DMS 273 treated with DMSO at 0.1 percent for 48 hours (cell line): Measurements from ENCODE around the gene TUBGCP3.
"Not testable (repeated sequence)": the region's sequence is repeated elsewhere in the genome, so short reads cannot be mapped to it uniquely, and the experiment has no call there.

Experiments used
- DNase-seq: peaks from one replicate; lab custom pipeline; 2025; lab: John Stamatoyannopoulos, UW

TUBGCP3 gene

DNA sequence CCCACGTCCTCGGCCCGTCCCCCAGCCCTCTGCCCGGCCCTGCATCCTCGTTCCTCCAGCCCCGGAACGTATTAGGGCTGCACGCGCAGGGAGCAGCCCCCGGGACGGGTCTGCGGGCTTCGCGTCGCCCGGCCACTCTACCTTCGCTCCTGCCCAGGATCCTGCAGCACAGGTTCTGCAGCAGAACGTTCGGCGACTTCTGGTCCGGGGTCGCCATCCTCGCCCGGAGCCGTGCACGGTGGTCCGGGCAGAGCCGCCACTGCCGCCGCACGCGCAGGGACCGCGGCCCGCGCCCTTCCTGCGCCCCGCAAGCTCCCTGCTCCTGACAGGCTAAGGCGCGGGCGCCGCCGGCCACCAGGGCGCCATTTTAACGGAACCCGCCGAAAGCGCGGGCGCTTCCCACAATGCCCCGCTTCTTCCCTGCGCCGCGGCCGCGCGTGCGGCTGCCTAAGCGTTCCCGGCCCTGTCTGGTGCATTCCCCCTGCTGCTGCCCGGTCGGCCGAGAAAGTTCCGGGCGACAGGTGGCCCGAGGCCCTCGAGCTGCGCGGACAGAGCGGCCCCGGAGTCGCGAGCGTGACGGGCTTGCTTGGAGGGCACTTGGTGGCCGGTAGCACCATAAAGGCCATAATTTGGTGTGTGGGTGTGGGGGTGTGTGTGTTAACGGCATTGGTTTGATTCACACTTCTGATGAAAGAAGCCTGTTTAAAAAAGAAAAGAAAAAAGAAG, at the start of gene TUBGCP3:
Gene TUBGCP3 (minus strand): TSS at position 390 of the 726 bp plus-strand sequence. CDS start 173 bp downstream, at position 217.
- DNase-seq = peak; percentile 52

DNA sequence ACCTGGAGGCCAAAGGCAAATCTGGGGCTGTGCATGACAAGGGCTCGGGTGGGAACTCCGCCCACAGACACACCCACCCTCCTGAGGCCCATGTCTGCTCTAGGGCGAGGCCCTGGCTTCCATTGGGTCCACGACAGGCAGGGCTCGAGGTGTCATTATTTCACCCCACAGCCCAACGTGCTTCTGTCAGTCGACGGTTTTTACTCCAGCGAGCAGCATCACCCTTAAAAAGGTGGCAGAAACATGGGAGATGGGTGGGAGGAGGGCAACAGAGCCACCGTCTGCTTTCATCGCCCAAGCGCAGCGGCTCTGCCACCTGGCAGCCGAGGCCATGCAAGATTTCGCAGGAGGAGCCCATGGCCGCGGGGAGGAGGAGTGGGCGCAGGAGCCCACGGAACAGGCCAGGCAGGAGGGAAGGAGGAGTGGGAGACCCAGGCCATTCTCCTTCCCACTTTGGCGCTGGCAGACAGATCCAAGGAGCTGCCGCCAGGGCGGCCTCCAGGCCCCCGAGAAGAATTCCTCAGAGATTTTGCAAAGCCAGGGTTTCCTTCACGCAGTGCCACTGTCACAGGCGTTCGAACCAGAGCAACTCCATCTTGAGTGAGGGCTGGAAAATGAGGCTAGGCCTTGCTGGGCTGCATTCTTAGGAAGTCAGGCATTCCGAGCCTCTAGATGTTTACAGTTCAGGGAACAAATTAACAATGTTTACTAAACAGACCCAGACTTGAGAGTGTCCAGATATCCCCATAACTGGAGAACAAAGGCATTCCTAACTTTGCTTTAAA, 49.3 kb upstream of the TUBGCP3 start:
- no peak for DNase-seq

DNA sequence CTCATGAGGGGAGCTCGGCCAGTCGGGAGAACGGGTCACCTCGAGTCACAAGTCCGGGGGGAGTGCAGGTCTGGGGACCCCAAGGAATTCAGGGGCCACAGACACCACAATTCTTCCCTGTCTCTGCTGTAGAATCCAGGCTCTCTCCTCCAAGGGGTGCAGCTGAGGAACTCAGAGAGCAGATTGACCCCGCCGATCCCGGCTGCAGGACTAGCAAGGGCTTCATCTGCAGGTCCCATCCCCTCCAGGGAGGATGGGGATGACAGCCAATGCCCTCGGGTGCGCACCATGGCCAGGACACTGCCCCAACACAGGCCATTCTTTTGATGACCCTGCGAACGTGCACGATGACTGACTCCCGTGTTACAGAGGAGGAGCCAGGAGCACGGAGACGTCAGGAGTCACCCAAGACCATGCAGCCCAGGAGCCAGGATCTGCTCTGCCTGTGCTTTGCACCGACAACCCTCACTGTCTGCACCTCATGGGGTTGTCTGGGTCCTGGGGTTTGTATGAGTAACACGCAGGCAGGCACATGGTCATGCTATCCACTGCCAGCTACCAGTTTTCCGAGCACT, 48.5 kb upstream of the TUBGCP3 start:
- no peak for DNase-seq

GRCh38 chr13:112635323-112635722, 47.4 kb upstream of the TUBGCP3 start:
- no peak for DNase-seq

GRCh38 chr13:112634102-112634501, 46.1 kb upstream of the TUBGCP3 start:
- DNase-seq = no peak

DNA sequence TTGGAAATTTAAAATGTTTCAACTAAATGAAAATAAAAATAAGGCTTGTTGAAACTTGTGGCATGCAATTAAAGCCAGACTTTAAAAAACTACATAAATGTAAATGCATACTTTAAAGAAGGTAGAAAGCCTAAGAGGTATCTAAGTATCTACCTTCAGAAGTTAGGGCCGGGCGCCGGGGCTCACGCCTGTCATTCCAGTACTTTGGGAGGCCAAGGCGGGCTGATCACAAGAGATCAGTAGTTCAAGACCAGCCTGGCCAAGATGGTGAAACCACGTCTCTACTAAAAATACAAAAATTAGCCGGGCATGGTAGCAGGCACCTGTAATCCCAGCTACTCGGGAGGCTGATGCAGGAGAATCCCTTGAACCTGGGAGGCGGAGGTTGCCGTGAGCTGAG, 42.3 kb upstream of the TUBGCP3 start:
- DNase-seq = not testable (repeated sequence)

- DNase-seq = no peak
Observed at GRCh38 chr13:112629161-112629560, 41.2 kb upstream of the TUBGCP3 start.

GRCh38 chr13:112627613-112628012, 39.7 kb upstream of the TUBGCP3 start:
- not testable (repeated sequence) for DNase-seq

DNA sequence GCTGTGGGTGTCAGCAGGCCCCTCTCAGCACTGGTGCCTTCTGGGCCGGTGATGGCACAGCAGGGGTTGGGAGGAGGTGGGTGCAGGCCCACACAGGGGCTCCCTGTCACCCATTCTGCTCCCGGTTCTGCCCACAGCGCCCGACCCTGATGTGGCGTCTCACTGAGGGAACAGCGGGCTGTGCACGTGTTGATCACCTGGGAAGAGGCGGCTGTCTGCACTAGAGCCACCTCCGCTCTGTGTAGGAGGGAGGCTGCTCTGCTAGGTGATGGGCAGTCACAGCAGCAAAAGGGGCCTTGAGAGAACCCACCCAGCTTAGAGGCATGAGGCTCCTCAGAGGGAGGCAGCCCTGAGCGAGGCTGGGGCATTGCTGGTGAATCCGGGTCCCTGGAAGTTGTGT, 39.2 kb upstream of the TUBGCP3 start:
- no peak for DNase-seq

GRCh38 chr13:112626761-112627160, 38.8 kb upstream of the TUBGCP3 start:
- no peak for DNase-seq

GRCh38 chr13:112626124-112626523, 38.2 kb upstream of the TUBGCP3 start:
- DNase-seq = no peak

GRCh38 chr13:112625698-112626097, 37.7 kb upstream of the TUBGCP3 start:
- no peak for DNase-seq

DNA sequence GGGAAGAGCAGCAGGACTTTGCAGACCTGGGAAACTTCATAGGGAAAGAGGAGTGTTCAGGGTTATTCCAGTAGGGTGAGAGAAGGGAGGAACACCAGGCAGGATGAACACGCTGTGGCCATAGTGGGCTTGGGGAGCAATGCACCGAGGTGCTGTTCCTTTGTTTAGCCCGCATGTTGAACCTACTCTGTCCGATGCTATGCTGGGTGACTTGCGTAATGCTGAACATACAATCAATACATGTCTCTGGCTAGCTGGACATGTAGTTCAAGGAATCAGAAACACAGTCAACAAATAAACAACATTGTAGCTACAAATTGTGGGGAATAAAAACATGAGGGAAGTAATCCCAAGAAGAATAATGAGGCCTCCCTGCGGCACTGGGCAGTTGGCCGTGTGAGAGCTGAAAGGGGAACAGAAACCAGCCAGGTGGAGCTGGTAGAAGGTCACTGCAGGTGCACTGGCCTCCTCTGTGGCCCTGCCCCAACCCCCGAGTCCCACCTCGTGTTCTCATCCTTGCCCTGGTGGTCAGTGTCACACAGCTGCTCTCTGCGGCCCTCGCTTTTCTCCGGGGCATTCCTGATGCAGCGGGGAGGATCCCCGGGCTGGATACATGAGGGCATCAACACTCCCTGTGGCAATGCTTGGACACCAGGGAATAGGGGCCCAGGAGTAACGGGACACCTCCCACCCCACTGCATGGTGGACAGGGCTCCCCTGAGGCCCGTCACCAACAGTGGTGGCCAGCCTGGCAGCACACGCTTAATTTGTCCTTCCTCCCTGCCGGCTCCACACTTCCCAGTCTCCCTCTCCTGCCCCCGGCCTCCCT, 36.9 kb upstream of the TUBGCP3 start:
- no peak for DNase-seq

- no peak for DNase-seq
Observed at GRCh38 chr13:112624040-112624439, 36.1 kb upstream of the TUBGCP3 start.

DNA sequence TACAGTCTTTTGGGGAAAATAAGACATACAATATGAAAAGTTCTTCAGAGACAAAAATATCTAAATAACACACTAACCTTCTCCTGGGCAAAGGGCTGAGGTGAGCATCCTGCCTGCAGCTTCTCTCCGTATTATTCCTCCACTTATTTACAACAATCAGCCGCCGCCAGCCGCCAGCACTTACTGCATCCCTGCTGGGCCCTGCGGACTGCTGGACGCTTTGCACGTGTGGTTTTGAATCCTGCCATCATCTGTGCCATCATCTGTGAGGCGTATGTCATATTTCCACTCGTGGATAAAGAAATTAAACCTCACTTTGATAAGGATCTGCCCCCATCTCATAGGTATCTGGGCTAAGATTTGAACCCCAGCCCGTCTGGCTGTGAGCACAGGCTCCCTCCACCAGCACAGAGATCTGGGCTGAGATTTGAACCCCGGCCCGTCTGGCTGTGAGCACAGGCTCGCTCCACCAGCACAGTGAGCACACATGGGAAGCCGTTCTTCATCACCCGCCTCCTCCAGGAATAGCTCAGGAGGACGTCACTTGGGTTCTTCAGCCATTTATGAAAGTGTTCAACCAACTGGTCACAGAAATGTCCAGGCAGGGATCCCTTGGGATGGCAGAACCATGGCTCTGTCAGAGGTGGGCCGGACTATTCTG, 35.2 kb upstream of the TUBGCP3 start:
- DNase-seq = no peak

GRCh38 chr13:112622375-112622774, 34.4 kb upstream of the TUBGCP3 start:
- no peak for DNase-seq

DNA sequence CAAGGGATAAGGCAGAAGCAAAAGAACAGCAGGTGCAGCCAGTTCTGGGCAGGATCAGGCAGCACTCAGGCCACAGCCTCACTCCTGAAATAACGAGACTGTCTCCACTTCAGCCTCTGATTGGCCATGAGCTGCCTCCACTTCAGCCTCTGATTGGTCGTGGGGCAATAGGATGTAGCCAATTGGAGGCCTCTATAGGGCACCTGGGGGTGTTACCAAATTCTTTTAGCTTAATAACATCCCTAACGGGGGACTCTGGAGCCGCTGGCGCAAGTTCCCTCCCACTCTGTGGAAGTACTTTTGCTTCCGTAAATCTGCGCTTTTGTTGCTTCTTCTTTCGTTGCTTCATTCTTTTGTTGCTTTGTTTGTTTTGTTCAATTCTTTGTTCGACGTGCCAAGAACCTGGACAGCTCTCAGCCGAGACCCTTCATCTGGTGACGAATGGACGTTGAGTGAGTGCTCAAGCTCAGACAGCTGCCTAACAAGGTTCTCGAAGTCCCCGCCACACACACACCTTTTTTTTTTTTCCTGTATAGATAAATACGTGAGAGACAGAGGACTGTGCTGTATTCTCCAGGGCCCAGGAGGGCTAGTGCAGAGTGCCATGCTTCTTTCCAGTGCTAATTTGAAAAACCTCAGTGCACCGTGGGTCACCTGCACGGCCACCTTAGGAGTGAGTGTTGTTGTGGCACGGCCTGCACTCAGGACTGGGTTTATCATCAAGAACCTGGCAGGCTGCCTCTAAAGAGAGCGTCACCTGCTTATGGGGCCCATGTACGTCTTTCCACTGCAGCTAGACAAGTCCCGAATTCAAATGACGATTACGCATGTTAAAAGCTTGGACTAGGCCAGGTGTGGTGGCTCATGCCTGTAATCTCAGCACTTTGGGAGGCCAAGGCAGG, 32.0 kb upstream of the TUBGCP3 start:
- DNase-seq = no peak

DNA sequence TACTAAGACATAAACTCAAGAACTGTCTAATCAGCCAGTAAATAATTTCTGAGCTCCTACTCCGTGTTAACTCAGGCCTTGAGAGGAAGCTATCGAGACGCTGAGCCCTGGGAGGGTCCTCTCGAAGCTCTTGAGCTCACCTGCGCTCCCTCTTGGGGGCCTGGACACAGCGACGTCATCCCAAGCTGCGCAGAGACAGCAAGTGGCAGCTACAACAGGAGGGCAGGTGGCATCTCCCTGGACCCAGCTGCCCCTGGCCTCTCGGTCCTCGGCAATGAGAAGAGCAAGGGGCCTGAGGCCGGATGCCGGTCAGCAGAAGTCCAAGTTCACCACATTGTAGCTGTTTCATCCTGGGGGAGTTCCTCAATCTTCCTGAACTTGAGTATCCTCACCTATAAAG, 30.5 kb upstream of the TUBGCP3 start:
- no peak for DNase-seq

DNA sequence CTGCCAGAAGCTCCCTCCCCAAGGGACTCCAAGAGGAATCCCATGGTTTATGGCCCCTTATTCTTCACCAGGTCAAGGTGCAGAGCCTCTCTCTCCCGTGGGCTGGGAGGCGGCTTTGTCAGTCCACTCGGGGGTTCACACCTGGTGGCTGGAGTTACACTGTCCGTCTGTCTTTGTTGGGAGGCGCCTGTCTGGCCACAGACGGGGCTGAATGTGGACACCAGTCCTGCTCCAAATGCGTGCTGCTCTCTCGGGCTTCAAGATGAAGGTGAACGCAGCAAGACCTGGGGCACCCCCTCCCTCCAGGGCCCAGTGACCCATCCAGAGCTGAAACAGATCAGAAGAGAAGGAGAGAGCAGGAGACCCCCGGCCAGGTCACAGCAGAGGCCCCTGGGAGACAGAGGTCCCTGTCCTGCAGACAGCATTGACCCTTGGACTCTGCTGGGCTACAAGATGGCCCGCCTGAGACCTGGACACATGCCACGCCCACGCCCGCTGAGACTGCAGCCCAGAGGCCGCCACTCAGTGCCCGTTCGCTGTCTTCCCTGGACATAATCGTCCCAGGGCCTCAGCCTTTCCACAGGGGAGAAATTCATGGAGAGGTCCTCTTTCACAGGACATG, 29.9 kb upstream of the TUBGCP3 start:
- no peak for DNase-seq
